ELR (cell line): ENCODE results near the gene OR7C1.
"Not testable (repeated sequence)": the region's sequence is repeated elsewhere in the genome, so short reads cannot be mapped to it uniquely, and the experiment has no call there.

ENCODE experiments used
- DNase-seq: peaks from one replicate; pipeline ENCODE4 v3.0.0-alpha.2; 2015; ENCODE audit warnings: low read depth

The OR7C1 gene

GRCh38 chr19:14765403-14765802, 69.6 kb downstream of the OR7C1 start:
- not testable (repeated sequence) for DNase-seq

DNA sequence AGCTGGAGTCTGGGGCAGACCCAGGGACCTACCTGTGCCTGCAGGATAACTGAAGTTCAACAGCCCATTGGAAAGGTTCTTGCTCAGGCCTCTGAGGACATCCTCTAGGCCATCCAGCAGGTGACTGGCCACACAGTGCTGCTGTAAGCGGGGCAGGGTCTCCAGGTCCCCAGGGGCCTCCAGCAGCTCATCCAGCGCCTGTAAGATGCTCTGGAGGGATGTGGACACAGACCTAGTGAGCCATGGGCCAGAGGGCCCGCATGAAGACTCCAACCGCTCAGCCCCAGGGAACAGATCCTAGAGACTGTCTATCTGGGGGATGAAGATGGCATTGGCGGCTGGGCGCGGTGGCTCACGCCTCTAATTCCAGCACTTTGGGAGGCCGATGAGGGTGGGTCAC, 70.6 kb downstream of the OR7C1 start:
- no peak for DNase-seq

GRCh38 chr19:14763497-14764145, 71.4 kb downstream of the OR7C1 start:
- DNase-seq: no peak

DNA sequence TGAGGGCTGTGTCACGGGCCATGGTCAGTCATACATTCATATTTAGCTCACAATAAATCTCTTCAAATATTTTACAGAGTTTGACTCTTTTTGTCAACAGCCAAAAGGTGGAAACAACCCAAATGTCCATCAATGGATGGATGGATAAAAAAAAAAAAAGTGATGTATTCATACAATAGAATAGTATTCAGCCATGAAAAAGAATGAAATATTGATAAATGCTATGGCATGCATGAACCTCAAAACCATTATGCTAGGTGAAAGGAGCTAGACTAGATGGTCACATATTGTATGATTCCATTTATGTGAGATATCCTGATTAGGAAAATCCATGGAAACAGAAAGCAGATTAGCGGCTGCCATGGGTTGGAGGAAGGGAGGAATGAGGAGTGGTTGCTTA, 72.9 kb downstream of the OR7C1 start:
- DNase-seq: no peak

DNA sequence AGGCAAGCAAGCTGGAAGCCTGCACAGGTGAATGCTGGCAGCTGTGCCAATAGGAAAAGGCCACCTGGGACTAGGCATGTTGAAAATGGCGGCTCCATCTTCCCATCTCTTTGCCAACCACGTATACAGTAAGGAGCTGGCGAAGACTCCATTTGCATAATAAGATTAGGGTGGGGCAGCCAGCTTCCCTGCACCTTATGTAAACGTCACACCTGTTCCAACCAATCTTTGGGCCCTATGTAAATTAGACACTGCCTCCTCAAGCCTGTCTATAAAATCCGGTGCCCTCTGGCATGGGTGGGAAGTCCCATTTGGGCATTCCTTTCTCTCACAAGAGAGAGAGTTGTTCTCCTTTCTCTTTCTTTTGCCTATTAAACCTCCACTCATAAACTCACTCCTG, 73.4 kb downstream of the OR7C1 start:
- DNase-seq: no peak

DNA sequence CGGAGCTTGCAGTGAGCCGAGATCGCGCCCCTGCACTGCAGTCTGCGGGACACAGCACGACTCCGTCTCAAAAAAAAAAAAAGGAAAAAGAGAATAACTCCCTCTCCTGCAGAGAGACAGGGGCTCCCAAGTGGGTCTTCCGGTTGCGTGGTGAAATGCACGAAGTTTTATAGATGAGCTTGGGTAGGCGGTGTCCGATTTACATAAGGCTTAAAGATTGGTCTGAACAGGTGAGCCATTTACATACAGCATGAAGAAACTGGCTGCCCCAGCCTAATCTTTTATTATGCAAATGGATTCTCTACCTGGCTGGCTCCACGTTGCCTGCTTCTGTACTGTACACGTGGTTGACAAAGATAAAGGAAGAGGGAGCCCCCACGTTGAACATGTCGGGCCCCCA, 76.2 kb downstream of the OR7C1 start:
- no peak for DNase-seq

GRCh38 chr19:14748601-14749000, 86.4 kb downstream of the OR7C1 start:
- no peak for DNase-seq
